ENCODE data around the gene WASHC3. TPM values are rescaled to one million over a fixed set of nuclear protein-coding genes. Genes with fewer than 3 reads are reported as not detected.

The WASHC3 gene
- total and polyA plus RNA-seq, 4 donors = 22.4 to 51.4 (median 25.8) TPM

- Histone ChIP-seq H3K36me3 (ENCODE audit: control insufficient read depth in 4 of 4, insufficient read depth in 3 of 4, low read depth in 1 of 4, low read length in 3 of 4) (peaks cover 4 to 17% (median 10%) of the 10 kb centered on the region in 4 donors), H3K9ac (ENCODE audit: low read depth in 1 of 2, low read length in 2 of 2) (no peak overlapping the region), H3K27ac (ENCODE audit: low read depth in 1 of 2, low read length in 2 of 2) (no peak overlapping the region), H3K4me1 (ENCODE audit: control insufficient read depth in 4 of 4, insufficient read depth in 4 of 4, low read length in 3 of 4) (no peaks in the 10 kb centered on the region), H3K9me3 (ENCODE audit: control insufficient read depth in 4 of 4, low read length in 3 of 4) (no peaks in the 10 kb centered on the region), H3K27me3 (ENCODE audit: control insufficient read depth in 4 of 4, insufficient read depth in 4 of 4, low read length in 3 of 4) (no peaks in the 10 kb centered on the region), H3K4me3 (ENCODE audit: low read depth in 1 of 3, low read length in 3 of 3) (no peak overlapping the region)
- no peak for TF ChIP-seq EGR1 (IDR thresholded peaks at IDR 0.05; ENCODE audit: low read depth in 2 of 2)
- no peak for TF ChIP-seq CTCF (IDR thresholded peaks at IDR 0.05; ENCODE audit: low read depth, low read length, missing input control)
- TF ChIP-seq HNF4G (IDR thresholded peaks at IDR 0.05) = no peak
- TF ChIP-seq RAD21 (IDR thresholded peaks at IDR 0.05) = no peak
- no peak for TF ChIP-seq FOXA2 (IDR thresholded peaks at IDR 0.05)
- no peak for TF ChIP-seq YY1 (IDR thresholded peaks at IDR 0.05)
- TF ChIP-seq TAF1 (conservative IDR thresholded peaks at IDR 0.05) = no peak
- no peak for TF ChIP-seq NR2F2 (IDR thresholded peaks at IDR 0.05)
- TF ChIP-seq FOXA1 (IDR thresholded peaks at IDR 0.05) = no peak
- no peak for TF ChIP-seq ATF3 (IDR thresholded peaks at IDR 0.05)
- TF ChIP-seq JUND (IDR thresholded peaks at IDR 0.05) = no peak
- no peak for TF ChIP-seq SP1 (IDR thresholded peaks at IDR 0.05)
- TF ChIP-seq, protein P1, sequence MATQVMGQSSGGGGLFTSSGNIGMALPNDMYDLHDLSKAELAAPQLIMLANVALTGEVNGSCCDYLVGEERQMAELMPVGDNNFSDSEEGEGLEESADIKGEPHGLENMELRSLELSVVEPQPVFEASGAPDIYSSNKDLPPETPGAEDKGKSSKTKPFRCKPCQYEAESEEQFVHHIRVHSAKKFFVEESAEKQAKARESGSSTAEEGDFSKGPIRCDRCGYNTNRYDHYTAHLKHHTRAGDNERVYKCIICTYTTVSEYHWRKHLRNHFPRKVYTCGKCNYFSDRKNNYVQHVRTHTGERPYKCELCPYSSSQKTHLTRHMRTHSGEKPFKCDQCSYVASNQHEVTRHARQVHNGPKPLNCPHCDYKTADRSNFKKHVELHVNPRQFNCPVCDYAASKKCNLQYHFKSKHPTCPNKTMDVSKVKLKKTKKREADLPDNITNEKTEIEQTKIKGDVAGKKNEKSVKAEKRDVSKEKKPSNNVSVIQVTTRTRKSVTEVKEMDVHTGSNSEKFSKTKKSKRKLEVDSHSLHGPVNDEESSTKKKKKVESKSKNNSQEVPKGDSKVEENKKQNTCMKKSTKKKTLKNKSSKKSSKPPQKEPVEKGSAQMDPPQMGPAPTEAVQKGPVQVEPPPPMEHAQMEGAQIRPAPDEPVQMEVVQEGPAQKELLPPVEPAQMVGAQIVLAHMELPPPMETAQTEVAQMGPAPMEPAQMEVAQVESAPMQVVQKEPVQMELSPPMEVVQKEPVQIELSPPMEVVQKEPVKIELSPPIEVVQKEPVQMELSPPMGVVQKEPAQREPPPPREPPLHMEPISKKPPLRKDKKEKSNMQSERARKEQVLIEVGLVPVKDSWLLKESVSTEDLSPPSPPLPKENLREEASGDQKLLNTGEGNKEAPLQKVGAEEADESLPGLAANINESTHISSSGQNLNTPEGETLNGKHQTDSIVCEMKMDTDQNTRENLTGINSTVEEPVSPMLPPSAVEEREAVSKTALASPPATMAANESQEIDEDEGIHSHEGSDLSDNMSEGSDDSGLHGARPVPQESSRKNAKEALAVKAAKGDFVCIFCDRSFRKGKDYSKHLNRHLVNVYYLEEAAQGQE (IDR thresholded peaks at IDR 0.05) = no peak
- TF ChIP-seq HNF4A (conservative IDR thresholded peaks at IDR 0.05) = no peak
- TF ChIP-seq RXRA (IDR thresholded peaks at IDR 0.05) = no peak
- TF ChIP-seq GABPA (IDR thresholded peaks at IDR 0.05 in 1 of 2, conservative IDR thresholded peaks at IDR 0.05 in 1 of 2) = no peak
- TF ChIP-seq, protein P2, sequence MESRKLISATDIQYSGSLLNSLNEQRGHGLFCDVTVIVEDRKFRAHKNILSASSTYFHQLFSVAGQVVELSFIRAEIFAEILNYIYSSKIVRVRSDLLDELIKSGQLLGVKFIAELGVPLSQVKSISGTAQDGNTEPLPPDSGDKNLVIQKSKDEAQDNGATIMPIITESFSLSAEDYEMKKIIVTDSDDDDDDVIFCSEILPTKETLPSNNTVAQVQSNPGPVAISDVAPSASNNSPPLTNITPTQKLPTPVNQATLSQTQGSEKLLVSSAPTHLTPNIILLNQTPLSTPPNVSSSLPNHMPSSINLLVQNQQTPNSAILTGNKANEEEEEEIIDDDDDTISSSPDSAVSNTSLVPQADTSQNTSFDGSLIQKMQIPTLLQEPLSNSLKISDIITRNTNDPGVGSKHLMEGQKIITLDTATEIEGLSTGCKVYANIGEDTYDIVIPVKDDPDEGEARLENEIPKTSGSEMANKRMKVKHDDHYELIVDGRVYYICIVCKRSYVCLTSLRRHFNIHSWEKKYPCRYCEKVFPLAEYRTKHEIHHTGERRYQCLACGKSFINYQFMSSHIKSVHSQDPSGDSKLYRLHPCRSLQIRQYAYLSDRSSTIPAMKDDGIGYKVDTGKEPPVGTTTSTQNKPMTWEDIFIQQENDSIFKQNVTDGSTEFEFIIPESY (IDR thresholded peaks at IDR 0.05) = no peak
- no peak for DNase-seq (ENCODE audit: low spot score)
- WGBS = 92% methylated on average over 4 of the region's 4 CpGs
These were observed 7.4 kb downstream of the WASHC3 start for GRCh38 chr12:102054345-102054744.

DNA sequence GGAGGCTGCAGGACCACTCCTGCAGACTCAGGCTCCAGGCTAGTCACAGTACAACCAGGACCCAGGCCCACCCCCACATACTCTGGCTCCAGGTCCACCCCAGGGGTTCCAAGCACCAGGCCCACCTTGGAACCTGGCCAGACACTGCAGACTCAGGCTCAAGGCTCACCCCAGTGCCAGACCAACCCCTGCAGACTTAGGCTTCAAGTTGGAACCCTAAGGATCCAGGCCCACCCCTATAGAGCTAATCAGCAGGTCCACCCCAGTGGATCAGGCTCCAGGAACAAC, 8.8 kb downstream of the WASHC3 start:
- Histone ChIP-seq H3K4me1 (ENCODE audit: control insufficient read depth in 4 of 4, insufficient read depth in 4 of 4, low read length in 3 of 4) (no peaks in the 10 kb centered on the region), H3K9ac (ENCODE audit: low read depth in 1 of 2, low read length in 2 of 2) (no peak overlapping the region), H3K4me3 (ENCODE audit: low read depth in 1 of 3, low read length in 3 of 3) (no peak overlapping the region), H3K27ac (ENCODE audit: low read depth in 1 of 2, low read length in 2 of 2) (no peak overlapping the region), H3K27me3 (ENCODE audit: control insufficient read depth in 4 of 4, insufficient read depth in 4 of 4, low read length in 3 of 4) (no peaks in the 10 kb centered on the region), H3K9me3 (ENCODE audit: control insufficient read depth in 4 of 4, low read length in 3 of 4) (no peaks in the 10 kb centered on the region), H3K36me3 (ENCODE audit: control insufficient read depth in 4 of 4, insufficient read depth in 3 of 4, low read depth in 1 of 4, low read length in 3 of 4) (peaks cover 11 to 24% (median 15%) of the 10 kb centered on the region in 4 donors)
- no peak for DNase-seq (ENCODE audit: low spot score)
- TF ChIP-seq, protein P1 (IDR thresholded peaks at IDR 0.05) = no peak
- TF ChIP-seq FOXA2 (IDR thresholded peaks at IDR 0.05) = no peak
- TF ChIP-seq RAD21 (IDR thresholded peaks at IDR 0.05) = no peak
- no peak for TF ChIP-seq EGR1 (IDR thresholded peaks at IDR 0.05; ENCODE audit: low read depth in 2 of 2)
- TF ChIP-seq, protein P2 (IDR thresholded peaks at IDR 0.05) = no peak
- TF ChIP-seq NR2F2 (IDR thresholded peaks at IDR 0.05) = no peak
- TF ChIP-seq CTCF (IDR thresholded peaks at IDR 0.05; ENCODE audit: low read depth, low read length, missing input control) = no peak
- TF ChIP-seq HNF4A (conservative IDR thresholded peaks at IDR 0.05) = no peak
- TF ChIP-seq YY1 (IDR thresholded peaks at IDR 0.05) = no peak

All from liver (tissue), 9 donors.